RWPE2 (cell line): ENCODE measurements around the gene SDCCAG8.

Source experiments
- ATAC-seq: fragments of 200-7000 bp; cut with Tn5 transposase; 3 replicates; pipeline ENCODE4 v1.9.1; 2021; ENCODE audit warnings: low read depth
- DNase-seq: peaks from one replicate; pipeline ENCODE4 v3.0.0-alpha.2; 2020; ENCODE audit warnings: low spot score
- H3K27ac ChIP-seq: fragments of 450-650 bp; 2 replicates; pipeline ENCODE4 v1.5.1; 2017; ENCODE audit warnings: mild to moderate bottlenecking; ENCODE audit not compliant: poor library complexity, severe bottlenecking
- H3K27me3 ChIP-seq: fragments of 250-450 bp; sonication (Bioruptor Pico); 2 replicates; pipeline ENCODE4 v1.5.1; 2021; ENCODE audit warnings: mild to moderate bottlenecking, moderate library complexity; ENCODE audit not compliant: insufficient read depth, poor library complexity, severe bottlenecking
- H3K36me3 ChIP-seq: fragments of 250-450 bp; sonication (Bioruptor Pico); 2 replicates; pipeline ENCODE4 v1.5.1; 2020; ENCODE audit warnings: low read depth, mild to moderate bottlenecking, moderate library complexity
- H3K4me1 ChIP-seq: fragments of 250-450 bp; sonication (Bioruptor Pico); 2 replicates; pipeline ENCODE4 v1.5.1; 2021; ENCODE audit warnings: mild to moderate bottlenecking, moderate library complexity; ENCODE audit not compliant: insufficient read depth, poor library complexity, severe bottlenecking
- H3K4me3 ChIP-seq: fragments of 250-450 bp; sonication (Bioruptor Pico); 2 replicates; pipeline ENCODE4 v1.5.1; 2021; ENCODE audit warnings: mild to moderate bottlenecking, moderate library complexity; ENCODE audit not compliant: severe bottlenecking
- H3K9me3 ChIP-seq: fragments of 250-450 bp; sonication (Bioruptor Pico); 2 replicates; pipeline ENCODE4 v1.5.1; 2021; ENCODE audit warnings: mild to moderate bottlenecking, moderate library complexity; ENCODE audit not compliant: severe bottlenecking
- CTCF ChIP-seq: fragments of 450-650 bp; IDR thresholded peaks from one replicate; pipeline ENCODE4 v1.5.1; 2017; ENCODE audit warnings: mild to moderate bottlenecking, moderate library complexity; ENCODE audit not compliant: poor library complexity, severe bottlenecking

The SDCCAG8 gene

GRCh38 chr1:243473227-243474135 is 217.6 kb downstream of the SDCCAG8 start:
- ATAC-seq (peak; percentile 44; the same call in 2 of the 3 replicates), DNase-seq (no peak)
- no peak overlapping the region for H3K27ac ChIP-seq
- TF ChIP-seq CTCF, result no peak
- no peaks in the 10 kb centered on the region for H3K27me3 ChIP-seq
- peak overlapping the region; percentile 5 for H3K4me3 ChIP-seq
- H3K4me1 ChIP-seq, result peaks cover 8% of the 10 kb centered on the region
- H3K36me3 ChIP-seq, result no peaks in the 10 kb centered on the region
- H3K9me3 ChIP-seq, result no peaks in the 10 kb centered on the region

DNA sequence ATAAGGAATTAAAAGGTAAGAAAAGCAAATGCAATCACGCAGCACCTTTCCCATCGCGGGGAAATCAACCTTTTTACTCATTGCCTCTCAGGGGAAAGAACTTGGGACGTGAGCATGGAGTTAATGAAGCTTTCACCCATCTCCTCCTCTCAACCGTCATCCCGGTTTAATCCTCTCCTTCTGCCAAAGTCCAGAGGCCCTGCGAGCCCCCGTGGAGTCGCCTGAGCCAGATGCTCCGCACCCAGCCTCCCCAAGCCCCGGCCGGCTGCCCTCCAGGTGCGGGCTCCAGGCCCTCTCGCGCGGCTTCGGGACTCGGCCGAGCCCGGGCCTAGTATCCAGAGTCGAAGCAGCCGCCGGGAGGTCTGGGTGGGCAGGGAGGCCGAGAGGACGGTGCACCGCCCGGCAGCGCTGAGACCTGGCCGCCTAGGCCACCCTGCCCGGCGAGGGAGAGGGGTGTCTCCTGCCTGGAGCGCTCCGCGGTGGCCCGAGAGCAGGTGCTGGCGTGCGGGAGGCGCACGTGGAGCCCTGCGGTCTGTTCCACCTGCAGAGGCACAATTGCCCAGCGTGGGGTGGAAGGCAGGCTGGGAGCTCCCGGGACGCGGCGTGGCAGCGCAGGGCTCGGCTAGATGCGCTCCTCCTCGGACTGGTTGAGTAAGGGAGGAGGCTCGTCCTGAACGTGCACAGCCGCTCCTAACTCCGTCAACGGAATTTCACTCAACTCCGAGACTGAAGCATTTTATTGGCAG is 218.5 kb downstream of the SDCCAG8 start:
- no peak overlapping the region for H3K27ac ChIP-seq
- H3K4me3 ChIP-seq, result no peak overlapping the region
- TF ChIP-seq CTCF, result no peak
- DNase-seq, result no peak
- no peaks in the 10 kb centered on the region for H3K36me3 ChIP-seq
- ATAC-seq, result no peak
- no peaks in the 10 kb centered on the region for H3K9me3 ChIP-seq
- H3K4me1 ChIP-seq, result peaks cover 8% of the 10 kb centered on the region
- H3K27me3 ChIP-seq, result no peaks in the 10 kb centered on the region

GRCh38 chr1:243474906-243475305 is 219.1 kb downstream of the SDCCAG8 start:
- ATAC-seq (no peak), DNase-seq (no peak)
- H3K27me3 ChIP-seq, result no peaks in the 10 kb centered on the region
- H3K4me1 ChIP-seq, result peaks cover 8% of the 10 kb centered on the region
- H3K4me3 ChIP-seq, result no peak overlapping the region
- H3K27ac ChIP-seq, result no peak overlapping the region
- no peak for TF ChIP-seq CTCF
- H3K9me3 ChIP-seq, result no peaks in the 10 kb centered on the region
- no peaks in the 10 kb centered on the region for H3K36me3 ChIP-seq

DNA sequence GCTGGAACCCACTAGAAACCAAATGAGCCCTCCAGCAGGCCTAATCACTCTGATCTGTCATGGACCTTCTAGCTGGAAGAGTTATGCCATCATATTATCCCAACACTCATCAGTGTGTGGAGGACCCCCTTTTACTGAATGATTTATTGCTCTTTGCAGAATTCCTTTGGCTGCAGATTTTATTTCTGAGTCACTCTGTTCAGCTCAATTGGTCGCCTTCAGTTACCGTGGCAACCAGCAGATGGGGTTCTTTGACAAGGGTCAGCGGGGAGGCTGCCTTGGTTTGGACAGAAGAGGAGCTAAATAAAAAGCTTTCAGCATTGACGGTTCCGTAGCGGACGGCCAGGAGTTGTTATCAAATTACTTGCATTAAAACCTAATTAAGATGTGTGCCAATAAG is 220.1 kb downstream of the SDCCAG8 start:
- Histone ChIP-seq H3K9me3 (no peaks in the 10 kb centered on the region), H3K27me3 (no peaks in the 10 kb centered on the region), H3K36me3 (no peaks in the 10 kb centered on the region), H3K4me1 (peaks cover 8% of the 10 kb centered on the region), H3K27ac (no peak overlapping the region), H3K4me3 (no peak overlapping the region)
- no peak for ATAC-seq
- no peak for TF ChIP-seq CTCF
- no peak for DNase-seq
